HCEC 1CT (cell line): Measurements from ENCODE around the gene LNPEP.

Source experiments
- DNase-seq: peaks from one replicate; pipeline ENCODE4 v3.0.0-alpha.2; 2017

LNPEP gene

DNA sequence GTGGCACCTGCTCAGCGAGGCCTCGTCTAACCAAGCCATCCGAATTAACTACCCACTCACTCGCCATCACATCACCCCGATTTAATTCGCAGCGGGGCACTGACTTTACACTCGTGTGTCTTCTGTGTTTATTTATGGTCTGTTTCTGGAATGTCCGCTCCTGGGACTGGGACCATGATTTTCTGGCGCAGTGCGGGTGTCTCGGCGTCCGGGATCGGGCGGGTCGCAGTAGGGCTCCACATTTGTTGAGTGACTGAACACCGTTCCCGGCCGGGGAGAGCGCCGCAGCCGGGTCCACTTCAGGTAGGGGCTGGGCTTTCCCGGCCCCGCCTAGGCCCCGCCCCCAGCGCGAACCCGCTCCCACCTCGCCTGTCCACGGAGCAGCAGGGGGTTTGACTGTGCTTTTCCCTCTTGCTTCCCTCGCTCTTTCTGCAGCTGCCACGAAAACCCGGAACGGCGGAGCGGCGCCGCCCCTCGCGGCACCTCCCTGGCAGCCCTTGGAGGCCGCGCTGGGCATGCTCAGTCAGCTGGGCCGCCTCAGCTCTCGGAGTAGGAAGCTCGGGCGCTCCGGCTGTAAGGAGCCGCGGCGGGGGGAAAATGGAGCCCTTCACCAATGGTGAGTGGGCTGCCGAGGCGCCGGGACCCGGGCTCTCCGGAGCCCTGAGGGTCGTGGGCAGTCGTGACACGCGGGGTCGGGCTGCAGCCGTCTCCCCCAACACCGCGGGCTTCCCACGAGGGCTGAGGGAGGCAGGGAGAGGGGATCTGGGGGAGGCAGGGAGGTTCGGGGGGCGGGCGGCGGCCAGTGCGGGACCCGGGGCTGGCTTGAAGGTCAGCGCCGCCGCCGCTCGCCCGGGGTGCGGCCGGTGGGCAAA, at the start of gene LNPEP:
Gene LNPEP, plus strand, starts transcription at position 522 of the 872 bp plus-strand sequence. Its CDS starts 76 bp downstream, at position 598.
- DNase-seq, result peak; percentile 97

GRCh38 chr5:96893342-96893741, 42.5 kb upstream of the LNPEP start:
- peak; percentile 71 for DNase-seq

GRCh38 chr5:96896276-96896675, 39.6 kb upstream of the LNPEP start:
- DNase-seq, result no peak

- no peak for DNase-seq
These were observed 39.1 kb upstream of the LNPEP start for GRCh38 chr5:96896806-96897205.

DNA sequence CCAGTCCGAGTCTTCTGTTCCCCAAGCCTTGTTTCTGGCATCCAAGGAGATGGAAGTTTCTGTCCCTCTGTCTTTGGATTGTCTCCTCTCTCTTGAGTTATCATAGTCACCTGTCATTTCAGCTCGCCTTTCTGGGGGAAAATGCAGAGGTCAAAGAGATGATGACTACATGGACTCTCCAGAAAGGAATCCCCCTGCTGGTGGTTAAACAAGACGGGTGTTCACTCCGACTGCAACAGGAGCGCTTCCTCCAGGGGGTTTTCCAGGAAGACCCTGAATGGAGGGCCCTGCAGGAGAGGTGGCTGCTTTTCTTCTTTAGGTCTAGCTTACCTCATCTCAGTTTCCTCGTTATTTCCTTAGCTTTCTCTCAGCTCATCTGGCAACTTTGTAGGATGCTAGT, 34.5 kb upstream of the LNPEP start:
- no peak for DNase-seq

DNA sequence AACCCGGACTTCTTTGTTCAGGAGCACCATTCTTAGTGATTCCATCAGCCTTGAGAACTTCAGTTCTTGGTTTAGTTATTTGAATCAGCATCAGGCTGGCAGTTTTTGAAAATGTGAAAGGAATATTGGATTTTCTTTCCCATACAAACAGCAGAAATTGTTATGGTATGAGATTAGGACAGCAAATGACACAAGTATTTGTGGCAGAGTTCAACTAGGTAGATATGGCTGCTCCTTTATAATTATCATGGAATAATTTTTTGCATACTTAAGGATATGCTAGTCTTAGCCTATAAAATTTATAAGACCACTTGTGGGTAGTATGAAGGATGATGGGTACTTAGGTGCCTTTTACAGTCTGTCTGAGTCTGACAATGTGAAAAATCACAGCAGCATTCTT, 34.0 kb upstream of the LNPEP start:
- DNase-seq, result no peak

DNA sequence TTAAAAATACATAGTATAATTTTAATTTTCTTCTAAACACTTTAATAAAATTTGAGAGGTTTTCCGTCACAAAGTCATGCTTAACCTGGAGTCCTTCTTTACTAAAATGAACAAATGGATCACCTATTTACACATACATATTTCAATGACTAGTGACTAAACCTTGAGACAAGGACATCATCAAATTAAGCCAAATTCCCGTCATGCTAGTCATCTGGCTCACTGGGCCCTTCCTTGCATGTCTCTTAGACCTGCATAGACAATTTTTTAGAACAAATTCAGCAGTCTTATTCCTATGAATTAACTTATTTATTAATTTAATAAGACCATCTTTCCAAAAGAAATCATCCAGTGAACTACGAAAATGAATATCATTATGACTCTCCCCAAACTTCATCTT, 33.0 kb upstream of the LNPEP start:
- DNase-seq, result no peak

DNA sequence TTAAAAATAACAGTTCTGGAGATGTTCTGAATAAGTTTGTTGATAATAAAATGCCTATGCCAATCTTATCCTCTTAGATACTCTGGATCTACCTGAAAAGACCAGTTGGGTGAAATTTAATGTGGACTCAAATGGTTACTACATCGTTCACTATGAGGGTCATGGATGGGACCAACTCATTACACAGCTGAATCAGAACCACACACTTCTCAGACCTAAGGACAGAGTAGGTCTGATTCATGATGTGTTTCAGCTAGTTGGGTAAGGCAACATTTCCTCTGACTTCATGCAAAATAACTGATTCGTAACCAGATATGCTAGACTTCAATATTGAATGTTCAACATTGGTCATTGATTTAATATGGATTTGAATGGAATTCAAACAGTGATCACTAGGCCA, 32.6 kb upstream of the LNPEP start:
- no peak for DNase-seq

DNA sequence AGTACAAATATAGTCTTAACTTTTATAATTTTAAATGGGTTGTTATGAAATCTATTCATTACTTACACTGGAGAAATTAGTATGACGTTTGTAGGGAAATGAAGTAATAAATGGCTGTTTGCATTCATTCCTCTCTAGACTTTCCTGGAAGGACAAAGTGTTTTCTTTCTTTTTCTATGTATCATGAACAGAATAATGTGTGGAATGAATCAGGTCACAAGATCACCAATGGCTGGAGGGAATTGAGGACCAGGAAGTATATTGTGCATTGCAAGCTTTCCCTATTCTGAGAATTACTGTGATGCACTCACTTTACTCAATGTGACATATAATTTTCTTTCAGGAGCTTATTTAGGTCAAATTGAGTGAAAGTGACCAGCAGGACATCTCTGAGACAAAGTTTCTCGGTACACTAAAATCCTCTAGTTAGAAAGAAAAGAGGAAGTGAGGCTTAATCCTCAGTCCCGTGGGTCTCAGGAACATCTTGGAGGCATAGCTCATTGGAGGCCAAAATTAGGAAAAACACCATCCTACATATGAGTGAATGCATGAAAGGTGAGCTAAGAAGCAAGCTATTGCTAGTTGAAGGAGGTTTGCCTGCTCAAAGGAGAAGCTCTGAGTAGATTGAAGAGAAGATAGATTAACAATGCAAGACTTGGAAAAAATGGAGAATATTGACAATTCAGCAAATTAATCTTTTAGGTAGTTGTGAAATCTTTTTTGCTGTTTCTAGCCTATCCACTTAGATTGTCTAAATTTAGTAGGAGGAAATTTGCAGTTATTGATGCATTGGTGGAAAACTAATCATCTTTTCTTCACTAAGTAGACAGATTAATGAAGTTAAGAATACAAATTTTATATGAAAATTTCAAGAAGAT, 31.6 kb upstream of the LNPEP start:
- no peak for DNase-seq

GRCh38 chr5:96905864-96906263, 30.0 kb upstream of the LNPEP start:
- no peak for DNase-seq

- no peak for DNase-seq
These were observed 26.9 kb upstream of the LNPEP start for GRCh38 chr5:96909003-96909402.

GRCh38 chr5:96909435-96909834, 26.4 kb upstream of the LNPEP start:
- DNase-seq, result no peak

- no peak for DNase-seq
These were observed 24.7 kb upstream of the LNPEP start for GRCh38 chr5:96911139-96911538.

DNA sequence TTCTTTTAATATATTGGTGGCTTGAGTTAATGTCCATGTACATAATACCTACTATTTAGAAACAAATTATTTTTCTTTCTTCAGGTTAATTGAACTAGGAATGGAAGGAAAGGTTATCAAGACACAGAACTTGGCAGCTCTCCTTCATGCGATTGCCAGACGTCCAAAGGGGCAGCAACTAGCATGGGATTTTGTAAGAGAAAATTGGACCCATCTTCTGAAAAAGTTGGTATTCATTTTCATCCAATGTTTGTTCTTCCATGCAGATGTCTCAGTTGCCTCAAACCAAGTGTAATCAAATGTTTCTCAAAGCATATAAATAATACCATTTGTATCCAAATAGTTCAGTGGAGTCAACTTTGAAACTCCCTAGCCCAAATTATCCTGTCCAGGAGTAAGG, 22.6 kb upstream of the LNPEP start:
- no peak for DNase-seq

DNA sequence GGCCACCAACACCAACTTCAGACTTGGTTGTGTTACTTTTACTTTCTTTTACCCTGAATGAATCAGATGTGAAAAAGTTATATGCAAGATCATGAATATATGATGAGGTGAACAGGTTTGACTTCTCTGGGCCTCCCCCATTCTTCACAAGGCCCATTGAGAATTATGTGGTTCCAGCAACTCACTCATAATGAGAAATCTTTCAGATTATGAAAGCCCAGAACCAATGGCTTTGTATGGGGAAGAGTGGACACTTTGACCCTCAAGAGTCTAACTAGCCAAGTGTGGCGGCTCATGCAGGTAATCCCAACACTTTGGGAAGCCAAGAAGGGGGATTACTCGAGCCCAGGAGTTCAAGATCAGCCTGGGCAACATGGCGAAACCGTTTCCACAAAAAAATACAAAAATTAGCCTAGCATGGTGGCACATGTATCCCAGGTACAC, 16.1 kb upstream of the LNPEP start:
- no peak for DNase-seq

GRCh38 chr5:96920744-96921355, 15.0 kb upstream of the LNPEP start:
- no peak for DNase-seq

- DNase-seq, result no peak
These were observed 13.2 kb upstream of the LNPEP start for GRCh38 chr5:96922499-96923244.

- no peak for DNase-seq
These were observed 11.8 kb upstream of the LNPEP start for GRCh38 chr5:96924016-96924443.

GRCh38 chr5:96926276-96926675, 9.6 kb upstream of the LNPEP start:
- DNase-seq, result no peak

DNA sequence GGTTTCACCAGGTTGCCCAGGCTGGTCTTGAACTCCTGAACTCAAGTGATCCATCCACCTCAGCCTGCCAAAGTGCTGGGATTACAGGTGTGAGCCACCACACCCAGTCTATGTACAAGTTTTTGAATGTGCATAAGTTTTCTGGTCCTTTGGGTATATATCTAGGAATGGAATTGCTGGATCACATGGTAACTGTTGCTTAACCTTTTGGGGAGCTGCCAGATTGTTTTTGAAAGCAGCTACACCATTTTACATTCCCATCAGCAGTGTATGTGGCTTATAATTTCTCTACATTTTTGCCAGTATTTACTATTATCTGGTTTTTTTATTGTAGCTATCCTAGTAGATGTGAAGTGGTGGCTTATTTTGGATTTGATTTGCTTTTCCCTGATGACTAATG, 8.9 kb upstream of the LNPEP start:
- DNase-seq, result peak; percentile 11

GRCh38 chr5:96928931-96929708, 6.8 kb upstream of the LNPEP start:
- DNase-seq, result no peak

- no peak for DNase-seq
These were observed 5.8 kb upstream of the LNPEP start for GRCh38 chr5:96930058-96930457.
